KMS-11 (cell line): ENCODE measurements around the gene ASPA.

Experiments used
- H2AFZ ChIP-seq: fragments of 200-600 bp; sonication (generic); 2 replicates; pipeline ENCODE4 v1.6.1; 2016; ENCODE audit warnings: antibody characterized with exemption, mixed run types, low read depth
- H3K27ac ChIP-seq: fragments of 200-600 bp; sonication (generic); 2 replicates; pipeline ENCODE4 v1.6.1; 2016; ENCODE audit warnings: mild to moderate bottlenecking, mixed run types
- H3K27me3 ChIP-seq: fragments of 200-600 bp; sonication (generic); 2 replicates; pipeline ENCODE4 v1.6.1; 2017; ENCODE audit warnings: mild to moderate bottlenecking, low read depth, mixed run types, moderate library complexity; ENCODE audit not compliant: insufficient read depth
- H3K36me3 ChIP-seq: fragments of 200-600 bp; sonication (generic); 2 replicates; pipeline ENCODE4 v1.6.1; 2017; ENCODE audit warnings: mild to moderate bottlenecking, mixed run types; ENCODE audit not compliant: insufficient read depth
- H3K4me1 ChIP-seq: fragments of 200-600 bp; sonication (generic); 2 replicates; pipeline ENCODE4 v1.6.1; 2016; ENCODE audit warnings: mild to moderate bottlenecking, low read depth, mixed run types; ENCODE audit not compliant: poor library complexity, severe bottlenecking
- H3K4me2 ChIP-seq: fragments of 200-600 bp; sonication (generic); 2 replicates; pipeline ENCODE4 v1.7.0; 2016; ENCODE audit warnings: mild to moderate bottlenecking, mixed run types
- H3K4me3 ChIP-seq: fragments of 200-600 bp; sonication (generic); IDR thresholded peaks from 2 replicates; pipeline ENCODE4 v1.6.1; 2017; ENCODE audit warnings: low read depth, low read length, mixed read lengths; ENCODE audit not compliant: insufficient read depth
- H3K79me2 ChIP-seq: fragments of 200-600 bp; sonication (generic); 2 replicates; pipeline ENCODE4 v1.6.1; 2016; ENCODE audit warnings: low read depth, mixed run types; ENCODE audit not compliant: insufficient read depth
- H3K9ac ChIP-seq: fragments of 200-600 bp; sonication (generic); 2 replicates; pipeline ENCODE4 v1.6.1; 2016; ENCODE audit warnings: mild to moderate bottlenecking, mixed run types
- H4K20me1 ChIP-seq: fragments of 200-600 bp; sonication (generic); 2 replicates; pipeline ENCODE4 v1.6.1; 2016; ENCODE audit warnings: mild to moderate bottlenecking, mixed run types; ENCODE audit not compliant: insufficient read depth
- CTCF ChIP-seq: fragments of 200-600 bp; sonication (generic); conservative IDR thresholded peaks from 2 replicates; pipeline ENCODE4 v1.6.1; 2017; ENCODE audit warnings: low read depth, mild to moderate bottlenecking, antibody characterized with exemption, low read length, moderate library complexity, mixed read lengths

The ASPA gene

DNA sequence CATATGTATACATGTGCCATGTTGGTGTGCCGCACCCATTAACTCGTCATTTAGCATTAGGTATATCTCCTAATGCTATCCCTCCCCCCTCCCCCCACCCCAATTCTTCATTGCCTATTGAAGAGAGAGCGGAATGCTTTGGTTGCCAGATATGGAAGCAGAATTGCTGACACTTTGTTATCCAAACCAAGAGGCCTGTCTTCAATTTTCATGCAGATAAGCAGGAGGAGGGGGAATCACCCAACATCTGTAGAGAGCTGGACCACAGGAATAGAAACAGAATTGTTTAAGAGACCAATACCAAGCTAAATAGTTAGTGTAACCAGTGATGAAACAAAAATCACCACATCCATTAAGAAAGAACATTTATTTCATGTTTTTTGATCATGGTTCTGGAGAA, 7.1 kb downstream of the ASPA start:
- Histone ChIP-seq H3K4me3 (no peak overlapping the region), H3K27ac (no peak overlapping the region), H3K36me3 (no peaks in the 10 kb centered on the region), H3K9ac (no peak overlapping the region), H3K79me2 (no peaks in the 10 kb centered on the region), H3K4me1 (no peaks in the 10 kb centered on the region), H3K27me3 (no peaks in the 10 kb centered on the region), H2AFZ (no peak overlapping the region), H3K4me2 (no peak overlapping the region), H4K20me1 (no peaks in the 10 kb centered on the region)
- TF ChIP-seq CTCF: no peak

GRCh38 chr17:3485481-3486068, 9.8 kb downstream of the ASPA start:
- no peaks in the 10 kb centered on the region for H3K4me1 ChIP-seq

GRCh38 chr17:3497101-3497500, 21.3 kb downstream of the ASPA start:
- Histone ChIP-seq H3K4me1 (no peaks in the 10 kb centered on the region), H3K36me3 (no peaks in the 10 kb centered on the region), H3K4me3 (no peak overlapping the region), H3K27ac (no peak overlapping the region), H3K9ac (no peak overlapping the region), H3K79me2 (no peaks in the 10 kb centered on the region), H3K4me2 (no peak overlapping the region), H4K20me1 (no peaks in the 10 kb centered on the region), H3K27me3 (no peaks in the 10 kb centered on the region), H2AFZ (no peak overlapping the region)
- TF ChIP-seq CTCF: no peak

More at GRCh38 chr17:3485481-3486068, 9.8 kb downstream of the ASPA start:
- Histone ChIP-seq H3K4me3 (no peak overlapping the region), H3K79me2 (no peaks in the 10 kb centered on the region), H2AFZ (no peak overlapping the region), H3K27ac (no peak overlapping the region), H3K36me3 (no peaks in the 10 kb centered on the region), H3K4me2 (no peak overlapping the region), H3K9ac (no peak overlapping the region), H4K20me1 (no peaks in the 10 kb centered on the region), H3K27me3 (no peaks in the 10 kb centered on the region)
- no peak for TF ChIP-seq CTCF

GRCh38 chr17:3501344-3501743, 25.5 kb downstream of the ASPA start:
- Histone ChIP-seq H3K27me3 (no peaks in the 10 kb centered on the region), H3K4me2 (no peak overlapping the region), H3K36me3 (no peaks in the 10 kb centered on the region), H2AFZ (no peak overlapping the region), H4K20me1 (no peaks in the 10 kb centered on the region), H3K27ac (no peak overlapping the region), H3K9ac (no peak overlapping the region), H3K4me1 (no peaks in the 10 kb centered on the region), H3K4me3 (no peak overlapping the region), H3K79me2 (no peaks in the 10 kb centered on the region)
- no peak for TF ChIP-seq CTCF
